Measurements from ENCODE around the gene ALDH1A1. TPM values are rescaled to one million over a fixed set of nuclear protein-coding genes. Genes with fewer than 3 reads are reported as not detected.
"Not testable (repeated sequence)": the region's sequence is repeated elsewhere in the genome, so short reads cannot be mapped to it uniquely, and the experiment has no call there.

Gene ALDH1A1
- total RNA-seq, 1 experiment from 2014 or later: 2.3 TPM

DNA sequence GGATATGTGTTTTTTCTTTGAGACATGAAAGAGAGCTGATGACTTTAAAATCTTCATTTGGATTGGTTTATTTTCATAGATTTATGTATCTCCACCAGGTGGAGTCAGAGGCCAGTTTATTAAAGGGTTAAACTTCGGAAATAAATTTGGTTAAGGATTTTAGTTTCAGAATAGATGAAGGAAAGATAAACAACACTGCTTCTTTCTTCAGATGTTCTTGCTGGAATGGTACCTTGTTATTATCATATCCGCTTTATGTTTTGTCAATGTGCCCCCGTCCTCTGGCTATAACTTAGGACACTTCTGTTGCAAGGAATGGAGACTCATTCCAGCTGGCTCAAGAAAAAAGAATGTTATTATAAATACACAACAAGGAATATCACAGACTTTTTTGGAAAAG is 81.2 kb downstream of the ALDH1A1 start:
- H3K9me2 ChIP-seq (ENCODE audit: insufficient read depth): no peaks in the 10 kb centered on the region
- no peaks in the 10 kb centered on the region; the same call in 1 of the 2 replicates for H3K9me3 ChIP-seq (ENCODE audit: insufficient read depth, low read depth)
- BruUV-seq (replicated peaks): no TSS peak
- CTCF ChIA-PET: interaction anchor here (0.6 to 1.7 kb wide), 8 partner anchors 14 to 430 kb away, joined by 3 to 7 read pairs (median 4); no protein-coding TSS in a partner anchor
- no peak for TF ChIP-seq EZH2 (IDR thresholded peaks at IDR 0.05; ENCODE audit: low read depth)
- TF ChIP-seq, protein P1, sequence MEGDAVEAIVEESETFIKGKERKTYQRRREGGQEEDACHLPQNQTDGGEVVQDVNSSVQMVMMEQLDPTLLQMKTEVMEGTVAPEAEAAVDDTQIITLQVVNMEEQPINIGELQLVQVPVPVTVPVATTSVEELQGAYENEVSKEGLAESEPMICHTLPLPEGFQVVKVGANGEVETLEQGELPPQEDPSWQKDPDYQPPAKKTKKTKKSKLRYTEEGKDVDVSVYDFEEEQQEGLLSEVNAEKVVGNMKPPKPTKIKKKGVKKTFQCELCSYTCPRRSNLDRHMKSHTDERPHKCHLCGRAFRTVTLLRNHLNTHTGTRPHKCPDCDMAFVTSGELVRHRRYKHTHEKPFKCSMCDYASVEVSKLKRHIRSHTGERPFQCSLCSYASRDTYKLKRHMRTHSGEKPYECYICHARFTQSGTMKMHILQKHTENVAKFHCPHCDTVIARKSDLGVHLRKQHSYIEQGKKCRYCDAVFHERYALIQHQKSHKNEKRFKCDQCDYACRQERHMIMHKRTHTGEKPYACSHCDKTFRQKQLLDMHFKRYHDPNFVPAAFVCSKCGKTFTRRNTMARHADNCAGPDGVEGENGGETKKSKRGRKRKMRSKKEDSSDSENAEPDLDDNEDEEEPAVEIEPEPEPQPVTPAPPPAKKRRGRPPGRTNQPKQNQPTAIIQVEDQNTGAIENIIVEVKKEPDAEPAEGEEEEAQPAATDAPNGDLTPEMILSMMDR (conservative IDR thresholded peaks at IDR 0.05): peak; percentile 73
- POLR2A ChIA-PET (ENCODE audit: unreplicated experiment): interaction anchor here (0.6 to 0.7 kb wide), 2 partner anchors 77 to 305 kb away, joined by 8 to 12 read pairs; no protein-coding TSS in a partner anchor
- DNase-seq: no peak
- no peaks in the 10 kb centered on the region for H3K27me3 ChIP-seq (ENCODE audit: insufficient read depth, low read depth)
- no peaks in the 10 kb centered on the region for H3K36me3 ChIP-seq (ENCODE audit: low read depth)
- no peaks in the 10 kb centered on the region for H4K20me1 ChIP-seq (ENCODE audit: insufficient read depth)
- no peaks in the 10 kb centered on the region for H3K4me1 ChIP-seq (replicated peaks; ENCODE audit: insufficient read depth)
- no peaks in the 10 kb centered on the region for H3F3A ChIP-seq (ENCODE audit: insufficient read depth, low read depth)
- H3K4me2 ChIP-seq: no peak overlapping the region
- H3K4me3 ChIP-seq: no peak overlapping the region
- H2AFZ ChIP-seq: no peak overlapping the region; the same call in 1 of the 2 replicates
- intact Hi-C loops (cut with micrococcal nuclease; ENCODE audit: unreplicated experiment): loop anchor here (1.0 to 2.0 kb wide), 4 partner anchors 152 to 329 kb away; no protein-coding TSS in a partner anchor
- no peak overlapping the region for H3K27ac ChIP-seq
- no peaks in the 10 kb centered on the region for H3K79me2 ChIP-seq (ENCODE audit: low read depth)

DNA sequence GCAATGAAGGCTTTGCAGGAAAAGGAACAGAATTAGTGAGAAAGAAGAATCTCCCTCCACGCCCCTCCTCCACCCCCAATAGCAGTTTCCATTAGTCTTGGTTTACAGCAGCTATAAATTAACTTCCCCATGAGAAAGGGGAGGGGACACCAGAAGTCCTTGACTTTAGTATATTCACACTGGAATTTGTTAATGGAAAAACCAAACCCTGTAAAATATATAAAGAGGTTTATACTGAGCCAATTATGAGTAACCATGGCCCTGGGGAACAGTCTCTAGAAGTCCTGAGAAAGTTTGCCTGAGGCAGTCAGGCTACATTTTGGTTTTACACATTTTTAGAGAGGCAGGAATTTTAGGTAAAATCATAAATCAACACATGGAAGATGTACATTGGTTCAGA is 88.5 kb downstream of the ALDH1A1 start:
- no peaks in the 10 kb centered on the region for H3K9me2 ChIP-seq (ENCODE audit: insufficient read depth)
- peaks cover 5% of the 10 kb centered on the region for H3K9me3 ChIP-seq (ENCODE audit: insufficient read depth, low read depth)
- H3K79me2 ChIP-seq (ENCODE audit: low read depth): no peaks in the 10 kb centered on the region
- intact Hi-C loops (cut with micrococcal nuclease; ENCODE audit: unreplicated experiment): no loop called here
- H3K27ac ChIP-seq: no peak overlapping the region
- no peak overlapping the region for H3K4me2 ChIP-seq
- H3K4me1 ChIP-seq (replicated peaks; ENCODE audit: insufficient read depth): no peaks in the 10 kb centered on the region
- no peaks in the 10 kb centered on the region for H3K36me3 ChIP-seq (ENCODE audit: low read depth)
- ChIA-PET POLR2A (ENCODE audit: unreplicated experiment) (no interaction called here), CTCF (interaction anchor here (0.6 kb wide), 1 partner anchor 273 kb away, joined by 16 read pairs; no protein-coding TSS in a partner anchor)
- TF ChIP-seq, protein P1 (conservative IDR thresholded peaks at IDR 0.05): no peak
- TF ChIP-seq EZH2 (IDR thresholded peaks at IDR 0.05; ENCODE audit: low read depth): no peak
- H3K27me3 ChIP-seq (ENCODE audit: insufficient read depth, low read depth): no peaks in the 10 kb centered on the region
- no TSS peak for BruUV-seq (replicated peaks)
- no peak for DNase-seq
- no peak overlapping the region for H3K4me3 ChIP-seq
- H2AFZ ChIP-seq: no peak overlapping the region
- H4K20me1 ChIP-seq (ENCODE audit: insufficient read depth): no peaks in the 10 kb centered on the region
- no peaks in the 10 kb centered on the region for H3F3A ChIP-seq (ENCODE audit: insufficient read depth, low read depth)

DNA sequence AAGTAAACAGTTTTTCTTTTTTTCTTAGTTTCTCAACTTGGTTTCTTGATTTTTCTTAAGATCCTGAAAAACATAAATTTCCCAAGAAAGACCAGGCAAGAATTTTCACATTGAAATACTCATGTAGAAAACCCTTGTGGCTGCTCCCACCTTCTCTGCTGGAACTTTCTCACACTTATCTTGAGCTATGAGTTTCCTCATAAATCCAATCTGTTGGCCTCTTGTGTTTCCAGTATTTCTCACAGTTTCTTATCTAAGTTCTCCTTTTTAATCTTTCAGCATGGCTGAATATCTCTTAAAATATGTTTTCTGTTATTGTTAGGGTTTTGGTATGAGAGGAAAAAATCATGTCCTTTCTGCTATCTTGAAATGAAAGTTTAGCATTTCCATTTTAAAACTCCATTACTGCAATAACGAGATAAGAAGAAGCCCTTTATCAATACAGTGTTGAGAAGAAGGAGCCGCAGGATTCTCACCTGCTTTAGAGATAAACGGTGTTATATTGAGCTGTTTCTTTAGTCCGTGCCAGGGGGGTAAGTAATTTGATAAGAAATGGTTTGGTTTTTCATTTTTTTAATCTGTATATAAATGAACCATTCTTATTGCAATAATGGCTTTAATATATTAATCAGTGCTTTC is 89.3 kb downstream of the ALDH1A1 start:
- Histone ChIP-seq H3K9me2 (ENCODE audit: insufficient read depth) (no peaks in the 10 kb centered on the region), H2AFZ (0 out of 2 replicates have a peak overlapping the region, but pooled peaks have one; percentile 25), H3K4me1 (replicated peaks; ENCODE audit: insufficient read depth) (peaks cover 1% of the 10 kb centered on the region), H3K4me2 (no peak overlapping the region), H3F3A (ENCODE audit: insufficient read depth, low read depth) (no peaks in the 10 kb centered on the region), H3K79me2 (ENCODE audit: low read depth) (no peaks in the 10 kb centered on the region), H3K4me3 (no peak overlapping the region), H3K27me3 (ENCODE audit: insufficient read depth, low read depth) (no peaks in the 10 kb centered on the region), H4K20me1 (ENCODE audit: insufficient read depth) (no peaks in the 10 kb centered on the region), H3K9me3 (ENCODE audit: insufficient read depth, low read depth) (peaks cover 6% of the 10 kb centered on the region), H3K27ac (no peak overlapping the region), H3K36me3 (ENCODE audit: low read depth) (no peaks in the 10 kb centered on the region)
- intact Hi-C loops (cut with micrococcal nuclease; ENCODE audit: unreplicated experiment): no loop called here
- no peak for DNase-seq
- CTCF ChIA-PET: interaction anchor here (0.6 kb wide), 1 partner anchor 274 kb away, joined by 16 read pairs; no protein-coding TSS in a partner anchor
- BruUV-seq (replicated peaks): no TSS peak
- POLR2A ChIA-PET (ENCODE audit: unreplicated experiment): interaction anchor here (0.6 kb wide), 1 partner anchor 816 kb away, joined by 4 read pairs; no protein-coding TSS in a partner anchor
- TF ChIP-seq, protein P1 (conservative IDR thresholded peaks at IDR 0.05): no peak
- no peak for TF ChIP-seq EZH2 (IDR thresholded peaks at IDR 0.05; ENCODE audit: low read depth)

DNA sequence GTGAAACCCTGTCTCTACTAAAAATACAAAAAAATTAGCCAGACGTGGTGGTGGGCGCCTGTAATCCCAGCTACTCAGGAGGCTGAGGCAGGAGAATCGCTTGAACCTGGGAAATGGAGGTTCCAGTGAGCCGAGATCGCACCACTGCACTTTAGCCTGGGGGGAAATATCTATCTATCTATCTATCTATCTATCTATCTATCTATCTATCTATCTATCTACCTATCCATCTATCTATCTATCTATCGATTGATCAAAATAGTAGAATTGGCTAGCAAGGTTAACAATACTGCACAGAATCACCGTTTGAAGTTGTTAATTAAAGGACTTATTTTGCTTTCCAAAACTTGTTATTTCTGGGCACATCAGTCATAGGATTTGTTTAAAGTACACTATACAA is 90.1 kb downstream of the ALDH1A1 start:
- H3K9me3 ChIP-seq (ENCODE audit: insufficient read depth, low read depth); H3K79me2 ChIP-seq (ENCODE audit: low read depth); H4K20me1 ChIP-seq (ENCODE audit: insufficient read depth); H2AFZ ChIP-seq; H3K9me2 ChIP-seq (ENCODE audit: insufficient read depth); BruUV-seq (replicated peaks); H3K27ac ChIP-seq; H3K27me3 ChIP-seq (ENCODE audit: insufficient read depth, low read depth); H3K36me3 ChIP-seq (ENCODE audit: low read depth); H3K4me1 ChIP-seq (replicated peaks; ENCODE audit: insufficient read depth); intact Hi-C loops (cut with micrococcal nuclease; ENCODE audit: unreplicated experiment); DNase-seq; H3K4me3 ChIP-seq; H3K4me2 ChIP-seq; H3F3A ChIP-seq (ENCODE audit: insufficient read depth, low read depth); CTCF ChIA-PET: not testable (repeated sequence)
- POLR2A ChIA-PET (ENCODE audit: unreplicated experiment): interaction anchor here (0.6 kb wide), 1 partner anchor 815 kb away, joined by 4 read pairs; no protein-coding TSS in a partner anchor

Measured in PC-9 (cell line).